Measurements from ENCODE around the gene SPANXN1.
"Not testable (repeated sequence)": the region's sequence is repeated elsewhere in the genome, so short reads cannot be mapped to it uniquely, and the experiment has no call there.

SPANXN1 gene, protein sequence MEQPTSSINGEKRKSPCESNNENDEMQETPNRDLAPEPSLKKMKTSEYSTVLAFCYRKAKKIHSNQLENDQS

DNA sequence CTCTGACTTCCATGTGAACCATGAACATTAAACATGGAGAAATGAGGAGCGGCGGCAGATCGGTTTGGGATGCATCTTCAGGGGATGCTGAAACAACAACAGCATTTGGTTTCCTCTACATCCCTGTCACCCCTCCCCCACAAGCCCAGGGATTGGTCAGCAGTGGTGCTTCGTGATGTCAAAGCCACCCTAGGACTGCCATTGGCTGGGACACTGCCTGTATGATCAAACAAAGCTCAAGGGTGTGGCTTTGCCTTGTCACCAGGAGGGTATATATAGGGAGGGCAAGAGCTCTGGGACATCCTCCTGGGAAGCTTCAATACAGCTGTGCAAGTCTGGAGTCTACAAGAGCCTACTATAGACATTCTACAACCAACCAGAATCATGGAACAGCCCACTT, at the start of gene SPANXN1:
Gene SPANXN1, plus strand, starts transcription at position 301 of the 400 bp plus-strand sequence. Its CDS starts 84 bp downstream, at position 385.
- not testable (repeated sequence) for H3K79me2 ChIP-seq (ENCODE audit: control insufficient read depth, insufficient read depth, low read length, unreplicated experiment); H3K4me3 ChIP-seq (ENCODE audit: low read depth, low read length); H2AFZ ChIP-seq (ENCODE audit: low read length, unreplicated experiment); H3K4me1 ChIP-seq (ENCODE audit: control insufficient read depth, insufficient read depth, low read length, unreplicated experiment); H3K27me3 ChIP-seq (ENCODE audit: insufficient read depth, low read length); H3K27ac ChIP-seq (ENCODE audit: low read depth, low read length); H3K36me3 ChIP-seq (ENCODE audit: insufficient read depth, low read length)

DNA sequence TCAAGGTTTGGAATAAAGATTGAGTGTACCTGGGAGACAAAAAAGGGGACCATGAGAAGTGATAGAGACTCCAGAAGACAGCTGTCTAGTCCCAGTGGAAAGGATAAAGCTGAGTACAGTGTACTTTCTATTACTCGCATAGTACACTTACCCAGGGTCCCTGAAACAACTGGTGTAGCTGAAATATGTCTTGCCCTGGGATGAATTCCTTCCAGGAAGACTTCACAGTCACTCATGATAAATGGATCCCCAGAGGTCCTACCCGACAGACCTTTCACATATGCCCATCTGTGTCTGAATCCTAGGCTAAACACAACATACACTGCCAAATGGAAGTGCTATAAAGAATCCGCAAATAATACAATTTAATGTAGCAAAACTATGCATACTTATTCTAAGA, 48.2 kb upstream of the SPANXN1 start:
- H2AFZ ChIP-seq (ENCODE audit: low read length, unreplicated experiment) = no peak overlapping the region
- no peaks in the 10 kb centered on the region for H3K36me3 ChIP-seq (ENCODE audit: insufficient read depth, low read length)
- H3K4me1 ChIP-seq (ENCODE audit: control insufficient read depth, insufficient read depth, low read length, unreplicated experiment) = no peaks in the 10 kb centered on the region
- no peak overlapping the region for H3K27ac ChIP-seq (ENCODE audit: low read depth, low read length)
- no peaks in the 10 kb centered on the region for H3K27me3 ChIP-seq (ENCODE audit: insufficient read depth, low read length)
- H3K79me2 ChIP-seq (ENCODE audit: control insufficient read depth, insufficient read depth, low read length, unreplicated experiment) = no peaks in the 10 kb centered on the region
- H3K4me3 ChIP-seq (ENCODE audit: low read depth, low read length) = no peak overlapping the region

DNA sequence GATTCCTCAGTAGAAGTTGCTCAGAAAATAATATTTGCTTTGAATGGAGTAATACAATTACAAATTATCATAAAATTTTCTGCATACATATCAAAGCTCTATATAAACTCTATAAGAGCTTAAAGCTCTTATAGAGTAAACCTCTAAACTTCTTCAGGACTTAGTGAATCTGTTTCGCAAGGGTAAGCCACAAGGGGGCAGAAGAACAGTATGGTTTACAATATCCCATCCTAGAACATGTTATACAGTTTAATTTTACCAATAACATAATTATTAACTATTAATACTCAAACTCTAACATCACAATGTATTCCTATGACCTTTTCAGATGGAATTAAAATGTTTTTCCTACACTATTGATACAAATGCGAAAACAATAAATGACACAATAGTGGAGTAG, 33.8 kb upstream of the SPANXN1 start:
- Histone ChIP-seq H2AFZ (ENCODE audit: low read length, unreplicated experiment) (no peak overlapping the region), H3K27me3 (ENCODE audit: insufficient read depth, low read length) (no peaks in the 10 kb centered on the region)

DNA sequence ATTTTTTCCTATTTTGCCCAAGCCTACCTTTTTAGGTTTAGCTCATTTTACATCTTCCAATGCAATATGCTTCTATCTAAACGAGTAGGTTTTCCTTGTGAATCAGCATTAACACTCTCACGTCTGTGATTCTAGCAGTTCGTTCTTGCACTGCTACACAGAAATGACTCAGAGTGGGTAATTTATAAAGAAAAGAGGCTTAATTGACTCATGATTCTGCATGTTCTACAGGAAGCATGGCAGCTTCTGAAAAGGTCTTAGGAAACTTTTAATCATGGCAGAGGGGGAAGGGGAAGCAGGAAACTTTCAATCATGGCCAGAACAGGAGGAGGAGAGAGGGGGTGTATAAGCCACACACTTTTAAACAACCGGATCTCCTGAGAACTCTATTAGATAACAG, 44.9 kb downstream of the SPANXN1 start:
- Histone ChIP-seq H2AFZ (ENCODE audit: low read length, unreplicated experiment) (no peak overlapping the region), H3K36me3 (ENCODE audit: insufficient read depth, low read length) (no peaks in the 10 kb centered on the region), H3K27me3 (ENCODE audit: insufficient read depth, low read length) (no peaks in the 10 kb centered on the region), H3K79me2 (ENCODE audit: control insufficient read depth, insufficient read depth, low read length, unreplicated experiment) (no peaks in the 10 kb centered on the region), H3K27ac (ENCODE audit: low read depth, low read length) (no peak overlapping the region), H3K4me1 (ENCODE audit: control insufficient read depth, insufficient read depth, low read length, unreplicated experiment) (no peaks in the 10 kb centered on the region), H3K4me3 (ENCODE audit: low read depth, low read length) (no peak overlapping the region)

More for the DNA sequence above, 33.8 kb upstream of the SPANXN1 start:
- Histone ChIP-seq H3K4me1 (ENCODE audit: control insufficient read depth, insufficient read depth, low read length, unreplicated experiment) (no peaks in the 10 kb centered on the region), H3K4me3 (ENCODE audit: low read depth, low read length) (no peak overlapping the region), H3K36me3 (ENCODE audit: insufficient read depth, low read length) (no peaks in the 10 kb centered on the region), H3K27ac (ENCODE audit: low read depth, low read length) (no peak overlapping the region), H3K79me2 (ENCODE audit: control insufficient read depth, insufficient read depth, low read length, unreplicated experiment) (no peaks in the 10 kb centered on the region)
